GM12878 (cell line): ENCODE results near the gene SLC36A4.

Experiments
- EZH2 ChIP-seq: IDR thresholded peaks from 2 replicates; pipeline ENCODE4 v1.6.1; 2012; ENCODE audit warnings: low read depth, mild to moderate bottlenecking, control low read depth, inconsistent platforms, low read length, borderline replicate concordance; ENCODE audit not compliant: control insufficient read depth
- FOXM1 ChIP-seq: IDR thresholded peaks from 2 replicates; pipeline ENCODE4 v1.6.1; 2012; ENCODE audit warnings: low read depth, mild to moderate bottlenecking, inconsistent platforms, low read length, moderate library complexity
- RAD21 ChIP-seq: IDR thresholded peaks from 2 replicates; pipeline ENCODE4 v1.6.1; 2011; ENCODE audit warnings: mild to moderate bottlenecking, low read depth, low read length, moderate library complexity; ENCODE audit not compliant: insufficient read depth
- TF ChIP-seq, protein P1 (sequence below), 3 experiments: IDR thresholded peaks in 2 of 3; conservative IDR thresholded peaks in 1 of 3; 2 replicates each; pipeline ENCODE4 v1.5.1; 2011; ENCODE audit warnings: low read depth in 3 of 3, low read length in 3 of 3, mild to moderate bottlenecking in 3 of 3, control low read depth in 2 of 3, moderate library complexity in 2 of 3, inconsistent platforms in 1 of 3, mixed read lengths in 1 of 3; ENCODE audit not compliant: control insufficient read depth in 2 of 3, insufficient read depth in 1 of 3; ENCODE audit errors: extremely low read depth in 1 of 3
- TF ChIP-seq, protein P2 (sequence below): IDR thresholded peaks from 2 replicates; pipeline ENCODE4 v1.6.1; 2011; ENCODE audit warnings: low read depth, mild to moderate bottlenecking, low read length, moderate library complexity, borderline replicate concordance; ENCODE audit errors: extremely low read depth

DNA sequence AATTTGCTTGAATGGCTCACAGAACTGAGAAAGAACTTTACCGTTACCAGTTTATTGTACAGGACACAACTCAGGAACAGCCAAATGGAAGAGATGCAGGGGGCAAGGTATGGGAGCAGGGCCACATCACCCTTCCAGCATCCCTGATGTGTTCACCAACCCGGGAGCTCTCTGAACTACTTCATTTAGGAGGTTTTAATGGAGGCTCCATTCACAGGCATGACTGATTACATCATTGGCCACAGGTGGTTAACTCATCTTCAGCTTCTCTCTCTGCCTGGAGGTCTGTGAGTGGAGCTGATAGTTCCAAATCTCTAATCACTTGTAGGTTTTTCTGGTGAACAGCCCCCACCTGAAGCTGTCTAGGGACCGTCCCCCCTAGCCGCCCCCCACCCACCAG lies 83.5 kb downstream of the SLC36A4 start:
- no peak for TF ChIP-seq EZH2
- TF ChIP-seq FOXM1: no peak
- no peak for TF ChIP-seq RAD21
- TF ChIP-seq, protein P1, sequence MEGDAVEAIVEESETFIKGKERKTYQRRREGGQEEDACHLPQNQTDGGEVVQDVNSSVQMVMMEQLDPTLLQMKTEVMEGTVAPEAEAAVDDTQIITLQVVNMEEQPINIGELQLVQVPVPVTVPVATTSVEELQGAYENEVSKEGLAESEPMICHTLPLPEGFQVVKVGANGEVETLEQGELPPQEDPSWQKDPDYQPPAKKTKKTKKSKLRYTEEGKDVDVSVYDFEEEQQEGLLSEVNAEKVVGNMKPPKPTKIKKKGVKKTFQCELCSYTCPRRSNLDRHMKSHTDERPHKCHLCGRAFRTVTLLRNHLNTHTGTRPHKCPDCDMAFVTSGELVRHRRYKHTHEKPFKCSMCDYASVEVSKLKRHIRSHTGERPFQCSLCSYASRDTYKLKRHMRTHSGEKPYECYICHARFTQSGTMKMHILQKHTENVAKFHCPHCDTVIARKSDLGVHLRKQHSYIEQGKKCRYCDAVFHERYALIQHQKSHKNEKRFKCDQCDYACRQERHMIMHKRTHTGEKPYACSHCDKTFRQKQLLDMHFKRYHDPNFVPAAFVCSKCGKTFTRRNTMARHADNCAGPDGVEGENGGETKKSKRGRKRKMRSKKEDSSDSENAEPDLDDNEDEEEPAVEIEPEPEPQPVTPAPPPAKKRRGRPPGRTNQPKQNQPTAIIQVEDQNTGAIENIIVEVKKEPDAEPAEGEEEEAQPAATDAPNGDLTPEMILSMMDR (IDR thresholded peaks at IDR 0.05 in 2 of 3, conservative IDR thresholded peaks at IDR 0.05 in 1 of 3; ENCODE audit: control insufficient read depth in 2 of 3, extremely low read depth in 1 of 3, insufficient read depth in 1 of 3, low read depth in 3 of 3, low read length in 3 of 3): no peak
- TF ChIP-seq, protein P2, sequence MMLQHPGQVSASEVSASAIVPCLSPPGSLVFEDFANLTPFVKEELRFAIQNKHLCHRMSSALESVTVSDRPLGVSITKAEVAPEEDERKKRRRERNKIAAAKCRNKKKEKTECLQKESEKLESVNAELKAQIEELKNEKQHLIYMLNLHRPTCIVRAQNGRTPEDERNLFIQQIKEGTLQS: no peak
